NCI-H460 (cell line): ENCODE data around the gene TUB. TPM values are rescaled to one million over a fixed set of nuclear protein-coding genes. Genes with fewer than 3 reads are reported as not detected.

Source experiments
- DNase-seq: peaks from one replicate; pipeline ENCODE4 v3.0.0-alpha.2; 2016; ENCODE audit warnings: low read depth; ENCODE audit errors: extremely low read depth
- polyA plus RNA-seq: library from polyadenylated mRNA; depleted of rRNA; stranded (reverse); fragments of >200 nt; gene quantifications from 2 replicates; pipeline ENCODE4 v1.2.3, GENCODE V29; 2014; cell fraction: nucleus; rRNA removed
- total RNA-seq: library from RNA; depleted of rRNA; stranded (reverse); fragments of >200 nt; shearing (Covaris generic); gene quantifications from 2 replicates; pipeline ENCODE4 v1.2.3, GENCODE V29; 2014; rRNA removed

The TUB gene, protein sequence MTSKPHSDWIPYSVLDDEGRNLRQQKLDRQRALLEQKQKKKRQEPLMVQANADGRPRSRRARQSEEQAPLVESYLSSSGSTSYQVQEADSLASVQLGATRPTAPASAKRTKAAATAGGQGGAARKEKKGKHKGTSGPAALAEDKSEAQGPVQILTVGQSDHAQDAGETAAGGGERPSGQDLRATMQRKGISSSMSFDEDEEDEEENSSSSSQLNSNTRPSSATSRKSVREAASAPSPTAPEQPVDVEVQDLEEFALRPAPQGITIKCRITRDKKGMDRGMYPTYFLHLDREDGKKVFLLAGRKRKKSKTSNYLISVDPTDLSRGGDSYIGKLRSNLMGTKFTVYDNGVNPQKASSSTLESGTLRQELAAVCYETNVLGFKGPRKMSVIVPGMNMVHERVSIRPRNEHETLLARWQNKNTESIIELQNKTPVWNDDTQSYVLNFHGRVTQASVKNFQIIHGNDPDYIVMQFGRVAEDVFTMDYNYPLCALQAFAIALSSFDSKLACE
- 5.0 and 5.7 TPM in 2 replicates for total RNA-seq
- polyA plus RNA-seq, result 32.4 and 40.0 TPM in 2 replicates

DNA sequence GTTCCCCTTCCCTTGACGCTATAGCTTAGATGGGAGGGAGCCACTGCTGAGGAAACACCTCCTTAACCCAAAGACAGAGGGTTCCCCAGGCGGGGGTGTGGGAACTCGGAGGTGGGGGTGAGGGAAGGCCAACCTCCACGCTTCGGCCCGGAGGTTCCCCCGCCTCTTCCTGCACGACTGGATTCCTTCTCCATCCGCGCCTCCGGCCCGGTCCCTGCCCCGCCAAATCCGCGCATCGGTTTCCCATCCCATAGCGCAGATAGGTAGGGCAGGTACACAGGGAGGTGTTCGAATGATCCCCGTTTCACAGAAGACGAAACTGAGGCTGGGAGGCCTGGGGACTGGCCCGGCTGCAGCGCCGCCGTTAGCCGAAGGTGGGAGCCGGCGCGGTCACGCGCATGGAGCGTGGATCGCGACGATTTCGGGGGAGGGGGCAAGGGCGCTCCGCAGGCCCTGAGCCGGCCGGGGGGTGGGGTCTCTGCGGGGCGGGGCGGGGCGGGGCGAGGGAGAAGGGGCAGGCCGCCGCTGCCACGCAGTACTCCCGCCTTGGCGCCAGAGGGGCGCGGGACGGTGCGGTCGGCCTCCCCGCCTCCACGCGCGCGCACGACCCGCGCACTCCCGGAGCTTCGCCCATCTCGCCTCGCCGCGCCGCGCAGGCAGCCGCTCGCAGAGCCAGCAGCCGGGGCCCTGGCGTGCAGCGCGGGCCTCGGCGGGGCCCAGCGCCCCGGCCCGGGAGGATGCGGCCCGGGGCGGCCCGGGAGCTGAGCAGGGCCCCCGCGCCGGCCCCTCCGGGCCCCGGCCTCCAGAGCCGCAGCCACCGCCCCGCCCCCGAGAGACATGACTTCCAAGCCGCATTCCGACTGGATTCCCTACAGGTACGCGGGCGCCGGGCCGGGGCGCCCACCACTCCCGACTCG lies at the start of gene TUB:
Gene TUB (plus strand): TSS at position 538 of the 917 bp plus-strand sequence. CDS start 300 bp downstream, at position 838.
- no peak for DNase-seq

DNA sequence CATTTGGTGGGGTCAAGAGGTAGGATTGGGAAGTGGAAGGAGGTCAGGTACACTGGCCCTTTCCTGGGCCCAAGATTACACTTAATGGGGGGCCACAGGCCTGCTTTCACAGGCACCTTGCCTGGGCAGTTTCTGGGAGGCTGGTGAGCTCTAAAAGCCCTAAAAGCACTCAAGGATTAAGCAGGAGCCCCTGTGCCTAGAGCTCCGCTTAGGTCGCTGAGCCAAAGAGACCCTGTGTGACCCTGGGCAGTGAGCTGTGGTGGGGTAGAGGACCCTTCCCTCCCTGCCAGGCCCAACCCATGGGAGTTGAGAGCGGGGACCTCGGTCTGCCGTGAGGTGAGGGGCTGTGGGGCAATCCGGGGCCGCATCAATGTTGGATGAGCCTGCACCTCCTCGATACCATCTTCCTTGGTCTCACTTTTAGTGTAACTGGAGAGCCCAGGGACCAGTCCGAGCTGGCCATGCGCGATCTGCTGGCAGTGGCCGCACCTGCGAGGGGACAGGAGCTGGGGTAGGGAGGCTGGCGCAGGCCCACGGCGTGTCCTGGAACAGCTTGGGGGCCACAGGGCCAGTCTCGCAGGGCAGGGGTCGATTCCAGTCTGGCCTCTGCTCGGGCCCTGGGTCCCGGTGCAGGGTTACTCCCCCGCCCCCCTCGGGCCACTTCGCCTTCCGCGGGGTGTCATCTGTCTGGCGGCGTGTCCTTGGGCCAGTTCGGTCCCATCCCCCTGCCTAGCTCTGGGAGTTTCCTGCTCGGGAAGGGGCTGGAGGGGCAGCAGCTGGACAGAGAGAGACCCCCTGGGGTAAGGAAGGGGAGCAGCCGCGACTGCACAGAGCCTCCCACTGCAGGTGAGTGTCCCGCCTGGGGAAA lies 49.5 kb upstream of the TUB start:
- no peak for DNase-seq

DNA sequence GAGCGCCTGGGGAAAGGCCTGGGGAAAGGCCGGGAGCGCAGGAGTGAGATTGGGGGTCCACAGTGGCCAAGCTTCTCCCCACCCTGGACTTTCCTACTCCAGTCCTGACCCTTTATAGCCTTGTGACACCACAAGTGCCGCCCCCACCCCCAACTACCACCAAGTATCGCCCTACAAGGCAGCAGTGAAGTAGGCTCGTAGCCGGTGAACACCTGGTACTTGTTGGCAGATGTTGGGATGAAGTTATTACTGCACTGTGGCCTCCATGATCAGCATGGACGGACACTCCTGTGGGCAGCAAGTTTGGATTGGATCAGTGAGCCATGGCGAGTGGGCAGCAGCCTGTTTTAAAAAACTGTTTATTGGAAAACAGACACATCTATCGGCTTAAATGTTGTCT lies 48.9 kb upstream of the TUB start:
- DNase-seq, result no peak

DNA sequence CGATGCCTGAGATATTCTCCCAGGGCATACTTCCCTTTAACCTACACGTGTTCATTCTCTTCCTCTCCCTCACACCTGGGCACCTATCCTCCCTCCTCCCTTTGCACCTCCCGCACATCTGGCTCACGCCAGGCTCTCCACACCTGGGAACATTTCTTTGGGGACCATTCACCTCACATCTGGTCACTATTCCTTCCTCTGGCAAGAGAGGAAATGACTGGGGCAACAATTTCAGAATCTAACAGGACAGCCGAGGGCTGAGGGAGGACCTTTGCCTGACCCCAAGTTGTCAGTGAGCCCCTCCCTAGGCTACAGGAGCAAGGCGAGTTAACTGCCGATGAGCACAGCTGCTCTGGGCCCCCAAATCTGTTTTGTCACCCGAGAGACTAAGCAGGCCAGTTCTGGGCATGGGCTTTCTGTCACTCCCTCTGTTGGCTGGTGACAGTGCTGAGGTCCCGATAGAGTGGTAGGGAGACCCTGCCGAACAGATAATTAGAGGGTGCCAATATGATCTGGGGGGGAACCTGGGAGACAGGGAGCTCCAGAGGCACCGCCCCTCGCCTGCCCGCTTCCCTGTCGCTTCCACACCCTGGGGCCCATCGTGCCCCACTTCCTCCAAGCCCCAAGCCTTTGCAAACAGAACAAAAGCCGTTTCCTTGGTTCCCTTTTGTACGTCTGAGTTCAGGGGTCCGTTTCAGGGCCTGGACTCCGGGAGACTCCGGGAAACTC lies 48.3 kb upstream of the TUB start:
- no peak for DNase-seq

- DNase-seq, result peak; percentile 40
Measured at GRCh38 chr11:8033305-8034105, 47.5 kb upstream of the TUB start.

DNA sequence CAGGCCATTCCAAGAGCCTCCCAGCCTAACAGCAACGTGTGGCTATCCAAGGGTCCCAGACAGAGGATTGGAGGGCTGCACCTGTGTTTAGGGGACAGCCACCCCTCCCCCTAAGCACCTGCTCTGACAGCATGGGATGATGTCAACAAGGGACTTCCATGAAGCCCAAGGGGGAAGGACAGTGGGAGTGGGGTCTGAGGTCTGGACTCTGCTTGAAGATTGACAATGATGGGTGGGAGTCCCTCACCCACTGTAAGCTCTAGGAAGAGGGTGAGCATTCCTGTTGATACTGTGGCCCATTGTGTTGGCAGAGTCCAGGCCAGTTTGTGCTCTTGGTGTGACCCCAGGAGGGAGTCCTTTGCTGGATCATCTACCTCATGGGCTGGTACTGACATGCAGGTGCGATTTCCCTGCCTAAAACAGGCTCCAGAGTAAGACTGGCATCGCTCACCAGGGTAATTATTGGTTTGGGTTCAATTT lies 46.9 kb upstream of the TUB start:
- DNase-seq, result no peak

DNA sequence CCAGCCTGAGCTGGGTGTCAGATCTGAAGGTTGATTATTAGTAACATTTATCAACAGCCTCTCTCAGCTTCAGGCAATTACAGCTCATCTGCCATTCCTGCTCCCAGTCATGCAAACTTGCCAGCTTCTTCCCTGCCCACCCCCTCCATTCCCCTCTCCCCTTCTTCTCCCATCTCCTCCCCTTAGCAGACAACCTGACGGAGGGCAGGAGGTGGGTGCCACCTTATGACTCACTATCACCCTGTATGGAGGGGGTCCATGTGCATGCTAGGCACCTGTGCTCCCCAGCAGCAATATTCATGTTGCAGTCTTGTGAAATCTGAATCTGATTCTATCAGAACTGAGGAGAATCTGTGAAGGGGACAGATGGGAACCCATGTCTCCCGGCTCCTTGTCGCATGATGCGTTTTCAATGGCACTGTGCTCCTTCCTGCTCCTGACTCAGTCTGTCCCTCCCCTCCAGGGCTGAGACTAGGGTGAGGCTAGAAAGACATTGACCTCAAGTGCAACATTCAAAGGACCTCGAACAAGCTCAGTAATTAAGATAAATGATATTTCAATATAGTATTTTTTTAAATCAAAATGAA lies 46.3 kb upstream of the TUB start:
- DNase-seq, result no peak

GRCh38 chr11:8035200-8035855 lies 45.7 kb upstream of the TUB start:
- no peak for DNase-seq

GRCh38 chr11:8036002-8036802 lies 44.8 kb upstream of the TUB start:
- no peak for DNase-seq

- no peak for DNase-seq
Measured at GRCh38 chr11:8036986-8037385, 44.0 kb upstream of the TUB start.

GRCh38 chr11:8038393-8038792 lies 42.6 kb upstream of the TUB start:
- no peak for DNase-seq

DNA sequence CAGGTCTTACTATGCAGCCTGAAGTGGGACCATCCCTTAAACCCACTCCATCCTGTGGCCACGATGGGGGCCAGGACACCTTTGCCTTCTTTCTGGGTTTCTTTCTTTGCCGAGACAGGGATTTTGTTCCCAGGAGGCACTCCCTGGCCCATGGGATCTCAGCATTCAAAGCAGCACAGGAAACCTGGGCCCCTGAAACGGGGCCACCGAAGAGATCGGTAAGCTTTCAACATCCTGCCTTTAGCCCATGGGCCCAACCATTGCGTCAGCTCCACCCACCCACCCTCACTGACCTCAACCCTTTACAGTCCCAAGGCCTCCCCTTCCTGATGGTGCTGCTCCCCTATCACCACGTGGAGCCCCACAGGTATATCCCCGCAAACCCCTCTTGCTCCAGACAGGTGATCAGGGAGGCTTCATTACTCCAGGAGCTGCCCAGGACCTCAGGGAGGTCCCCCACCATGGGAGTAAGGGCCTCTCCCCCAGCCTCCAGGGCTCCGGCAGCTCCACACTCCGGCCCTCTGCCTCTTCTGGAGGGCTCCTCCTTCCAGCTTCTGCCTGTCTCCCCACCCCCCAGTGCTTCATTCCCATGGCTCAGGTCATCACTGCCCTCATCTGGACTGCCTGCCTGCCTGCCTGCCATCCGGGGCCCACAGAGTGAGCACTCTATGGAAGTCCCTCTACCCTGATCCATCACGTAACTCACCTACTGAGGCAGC lies 42.0 kb upstream of the TUB start:
- no peak for DNase-seq

DNA sequence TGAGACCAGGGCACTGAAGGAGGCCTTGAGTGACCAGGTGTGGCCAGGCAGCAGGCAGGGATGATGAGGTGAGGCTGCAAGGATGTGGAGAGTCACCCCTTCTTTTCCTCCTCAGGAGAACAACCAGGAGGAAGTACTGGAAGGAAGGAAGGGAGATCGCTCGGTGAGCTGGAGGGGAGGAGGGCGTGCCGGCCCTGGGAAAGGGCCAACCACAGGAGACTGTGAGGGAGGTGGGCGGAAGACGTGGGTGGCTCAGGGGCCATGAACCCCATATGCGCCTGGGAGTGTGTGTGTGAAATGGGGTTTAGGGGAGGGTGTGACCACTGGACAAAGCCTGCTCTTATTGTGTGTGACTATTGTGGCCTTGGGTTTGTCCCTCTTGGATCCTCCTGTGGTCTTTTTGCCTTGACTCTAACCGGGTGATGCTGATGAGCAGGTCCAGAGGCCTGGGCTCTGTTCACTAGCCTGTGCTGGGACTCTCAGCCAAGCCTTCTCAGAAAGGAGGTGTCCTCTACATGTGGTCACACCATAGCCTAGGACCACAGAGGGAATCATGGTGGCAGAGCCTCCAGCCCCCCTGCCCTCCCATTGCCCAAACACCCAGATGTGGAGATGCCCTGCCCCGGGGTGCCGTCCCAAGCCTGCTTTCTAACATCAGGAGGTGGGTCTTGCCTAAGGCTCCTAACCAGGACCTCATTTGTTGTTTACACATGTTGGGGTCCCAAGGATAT lies 41.3 kb upstream of the TUB start:
- no peak for DNase-seq

DNA sequence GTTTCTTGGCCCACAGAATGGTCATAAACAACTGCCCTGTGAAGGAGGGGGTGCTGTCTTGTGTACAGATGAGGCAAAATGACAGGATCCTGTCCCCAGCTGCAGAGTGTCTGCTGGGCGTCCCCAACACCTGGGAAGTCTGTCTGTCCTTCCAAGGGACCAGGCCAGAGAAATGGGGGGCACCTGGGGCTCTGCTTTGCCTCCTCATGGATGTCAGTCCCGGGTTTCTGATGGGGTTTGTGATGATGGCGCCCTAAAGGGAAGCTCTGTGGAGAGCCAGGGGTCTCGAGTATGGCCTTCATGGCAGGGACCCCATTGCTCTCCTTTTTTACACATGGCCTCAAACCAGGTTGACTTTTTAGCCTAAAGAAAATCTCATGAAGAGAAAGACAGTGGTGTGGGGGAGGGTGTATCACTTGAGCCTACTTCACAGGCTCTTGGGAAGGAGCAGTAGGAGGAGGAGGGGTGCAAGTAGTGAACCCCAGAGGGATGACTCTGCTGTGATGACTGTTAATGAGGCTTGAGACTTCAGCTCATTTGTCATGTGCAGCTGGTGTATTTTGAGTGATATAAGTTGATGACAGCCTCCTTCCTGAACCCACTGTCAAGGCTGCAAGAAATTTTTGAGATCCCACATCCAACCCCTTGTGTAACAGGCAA lies 40.6 kb upstream of the TUB start:
- no peak for DNase-seq

DNA sequence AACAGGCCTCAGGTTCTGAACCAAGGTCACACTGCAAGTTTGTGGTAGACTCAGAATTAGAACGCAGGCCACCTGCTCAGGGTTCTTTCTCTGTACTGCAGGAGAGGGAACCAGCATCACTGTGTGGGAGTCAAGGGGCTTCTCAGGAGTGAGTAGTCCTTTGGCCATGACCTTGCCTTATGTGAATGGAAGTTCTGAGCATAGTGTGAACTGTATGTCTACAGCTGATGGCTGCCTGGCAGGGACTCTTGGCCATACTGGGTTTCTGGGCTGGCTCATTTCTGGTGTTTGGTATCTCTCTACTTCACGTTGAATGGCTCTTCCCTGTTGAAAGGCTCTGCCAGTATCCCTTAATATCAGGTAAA lies 40.1 kb upstream of the TUB start:
- no peak for DNase-seq
